Measurements from ENCODE around the gene OR8B4.

- TF ChIP-seq POLR2A (IDR thresholded peaks at IDR 0.05), result no peak
- TF ChIP-seq CTCF (IDR thresholded peaks at IDR 0.05), result no peak
- TF ChIP-seq POLR2AphosphoS5 (IDR thresholded peaks at IDR 0.05), result no peak
- TF ChIP-seq EP300 (IDR thresholded peaks at IDR 0.05; ENCODE audit: low read depth), result no peak
Measured at GRCh38 chr11:124384399-124384798, 40.3 kb downstream of the OR8B4 start, which contains the start of gene OR8B2.

Measured in transverse colon (tissue), 4 donors.